CD4-positive, alpha-beta T cell treated with Interleukin-12 subunit alpha and Interleukin-12 subunit beta, for 1 hour (primary cell): ENCODE measurements around the gene MAP4.
"Not testable (repeated sequence)": the region's sequence is repeated elsewhere in the genome, so short reads cannot be mapped to it uniquely, and the experiment has no call there.

Experiments used
- DNase-seq: peaks from one replicate; pipeline ENCODE4 v3.0.0-alpha.2; 2020

MAP4 gene

DNA sequence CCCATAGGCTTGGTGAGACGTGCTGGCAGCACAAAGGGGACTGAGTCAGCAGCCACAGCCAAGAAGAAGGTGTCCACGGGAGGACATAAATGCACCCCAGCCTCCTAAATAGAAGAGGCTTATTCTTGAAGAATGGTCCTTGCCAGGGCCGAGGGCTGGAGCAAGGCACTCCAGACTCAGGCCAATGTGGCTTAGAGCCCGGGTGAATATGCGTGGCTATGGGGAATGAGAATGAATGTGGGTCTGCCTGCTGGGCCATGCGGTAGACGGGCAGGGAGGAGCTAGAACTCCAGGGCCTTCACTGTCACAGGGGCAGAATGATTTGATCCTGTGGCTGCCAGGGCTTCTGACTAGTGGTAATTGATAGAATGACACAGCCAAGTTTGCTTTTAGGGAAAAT lies 179.2 kb downstream of the MAP4 start:
- DNase-seq: no peak

DNA sequence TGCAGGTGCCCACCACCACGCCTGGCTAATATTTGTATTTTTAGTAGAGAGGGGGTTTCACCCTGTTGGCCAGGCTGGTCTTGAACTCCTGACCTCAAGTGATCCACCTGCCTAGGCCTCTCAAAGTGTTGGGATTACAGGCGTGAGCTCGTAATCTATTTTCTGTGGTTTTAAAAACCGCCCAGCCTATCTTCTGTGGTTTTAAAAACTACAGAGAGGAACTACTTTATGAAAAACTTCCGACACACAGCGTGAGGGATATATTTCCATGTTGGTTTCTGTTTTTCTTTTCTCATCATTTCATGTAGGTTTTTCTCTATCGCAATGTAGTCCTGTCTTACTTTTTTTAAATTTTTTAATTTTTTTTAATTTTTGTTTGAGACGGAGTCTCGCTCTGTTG lies 186.7 kb downstream of the MAP4 start:
- not testable (repeated sequence) for DNase-seq

DNA sequence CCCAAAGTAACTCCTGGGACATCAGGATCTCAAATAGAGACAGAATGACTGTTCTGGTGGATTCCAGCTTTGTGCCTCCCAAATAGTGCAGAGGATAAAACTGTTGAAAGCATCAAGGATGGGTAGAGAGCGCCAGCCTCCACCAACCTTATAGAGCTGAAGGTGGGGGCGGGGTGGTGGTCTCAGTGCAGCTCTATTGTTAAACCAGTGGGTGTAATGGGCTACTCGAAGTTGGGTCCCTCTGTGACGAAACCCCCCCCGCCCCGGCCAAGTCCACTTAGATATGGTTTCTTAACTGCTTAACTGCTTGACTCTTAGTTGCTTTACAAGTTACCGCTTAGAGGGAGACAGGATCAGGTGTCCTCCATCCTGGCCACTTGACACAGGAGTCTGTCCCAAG lies 190.6 kb downstream of the MAP4 start:
- DNase-seq: no peak

DNA sequence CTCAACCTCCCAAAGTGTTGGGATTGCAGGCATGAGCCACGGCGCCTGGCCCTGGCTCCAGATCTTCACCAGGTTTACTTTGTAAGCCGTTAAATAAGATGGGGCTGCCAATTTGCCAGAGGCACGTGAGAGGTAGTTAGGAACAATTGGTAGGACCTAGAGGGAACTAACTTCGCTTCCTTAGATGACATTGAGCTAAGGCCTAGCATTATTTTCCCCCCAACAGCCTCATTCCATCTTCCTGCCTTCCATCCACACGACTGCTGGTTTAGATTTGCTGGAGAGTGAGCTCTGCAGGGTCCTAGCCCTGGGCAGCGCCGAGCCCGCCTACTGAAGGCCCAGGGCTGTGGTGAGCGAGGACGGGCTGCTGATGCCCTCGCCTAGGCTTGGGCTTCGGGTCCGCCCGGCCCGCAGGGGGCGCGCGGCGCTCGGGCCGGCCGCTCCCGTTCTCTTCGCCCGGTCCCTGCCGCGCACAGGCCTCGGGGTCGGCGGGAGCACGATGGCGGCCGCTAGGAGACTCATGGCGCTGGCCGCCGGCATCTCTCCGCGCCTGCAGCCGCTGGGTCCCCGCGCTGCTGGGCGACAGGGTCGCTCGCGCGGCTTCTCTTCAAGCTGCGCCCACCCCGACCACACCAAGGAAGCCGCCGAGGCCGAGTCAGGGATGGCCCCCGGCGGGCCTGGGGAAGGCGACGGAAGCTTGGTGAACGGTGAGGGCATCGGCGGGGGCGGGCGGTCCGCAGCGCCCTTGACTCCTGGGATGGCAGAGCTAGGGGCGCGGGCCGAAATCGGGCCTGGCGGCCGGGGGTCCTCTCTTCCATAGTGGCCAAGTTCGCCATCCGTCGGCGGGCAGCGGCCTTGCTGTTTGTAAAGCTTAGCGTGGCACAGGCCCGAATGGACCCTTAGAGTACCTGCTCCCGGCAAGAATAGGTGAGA lies 191.4 kb downstream of the MAP4 start:
- peak; percentile 85 for DNase-seq

DNA sequence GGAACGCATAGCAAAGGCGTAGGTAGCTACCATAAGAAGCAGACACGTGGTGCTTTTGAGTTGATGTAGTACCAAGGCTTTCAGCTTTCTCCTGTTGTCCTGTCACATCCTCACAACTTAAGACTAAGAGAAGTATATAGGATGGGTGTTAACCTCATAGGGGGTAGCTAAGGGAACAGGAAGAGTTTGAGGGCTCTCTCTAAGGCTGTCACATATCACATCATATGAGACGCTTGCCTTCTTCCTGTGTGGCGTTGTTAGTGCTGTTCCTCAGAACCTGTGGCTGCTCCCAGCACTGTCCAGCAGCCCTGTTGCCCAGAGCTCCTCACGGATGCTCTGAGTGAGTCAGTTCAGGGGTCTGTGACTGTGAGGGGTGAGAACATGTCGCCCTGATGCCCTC lies 198.6 kb downstream of the MAP4 start:
- DNase-seq: no peak

DNA sequence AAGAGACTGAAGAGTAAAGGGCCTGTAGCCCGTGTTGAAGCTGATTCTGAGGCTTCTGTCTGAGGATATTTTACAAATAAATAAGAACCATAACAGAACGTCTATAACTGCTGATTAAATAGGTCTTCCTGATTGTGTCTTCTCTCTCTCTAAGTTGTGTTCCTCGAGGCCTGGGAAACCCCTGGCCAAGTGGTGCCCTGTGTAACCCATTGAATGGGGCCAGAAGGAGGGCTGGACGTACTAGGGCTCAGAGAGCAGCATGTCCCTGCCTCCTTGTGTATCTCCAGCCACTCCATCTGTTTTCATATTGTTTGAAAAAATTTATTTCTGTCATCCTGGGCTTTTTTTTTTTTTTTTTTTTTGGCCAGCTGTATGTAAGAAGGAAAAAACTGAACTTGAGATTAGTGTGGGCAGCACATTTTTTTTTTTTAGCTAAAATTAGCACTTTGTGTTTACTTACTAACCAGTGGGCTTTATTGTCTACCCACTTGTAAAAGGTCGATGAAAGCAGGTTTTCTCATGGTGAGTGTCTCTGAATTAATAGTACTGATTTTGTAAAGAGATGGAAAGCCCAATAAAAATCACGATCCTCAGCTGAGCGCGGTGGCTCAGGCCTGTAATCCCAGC lies 202.6 kb downstream of the MAP4 start:
- DNase-seq: no peak

DNA sequence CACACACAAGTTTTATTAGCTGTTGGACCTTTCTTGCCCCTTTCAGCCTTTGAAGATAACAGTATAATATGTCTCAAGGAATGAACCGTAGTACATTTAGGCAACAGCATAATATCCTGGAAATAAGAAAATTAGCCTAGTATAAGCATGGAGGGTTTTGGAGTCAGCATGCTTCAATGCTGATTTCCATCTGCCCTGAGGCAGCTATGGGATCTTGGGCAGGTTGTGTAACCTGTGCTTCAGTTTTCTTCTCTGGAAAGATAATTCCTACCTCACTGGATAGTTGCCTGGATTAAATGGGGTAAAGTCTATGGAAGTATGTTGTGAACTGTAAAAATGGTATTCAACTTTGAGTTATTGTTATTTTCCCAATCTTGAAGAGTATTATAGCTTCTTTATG lies 211.6 kb downstream of the MAP4 start:
- DNase-seq: no peak

DNA sequence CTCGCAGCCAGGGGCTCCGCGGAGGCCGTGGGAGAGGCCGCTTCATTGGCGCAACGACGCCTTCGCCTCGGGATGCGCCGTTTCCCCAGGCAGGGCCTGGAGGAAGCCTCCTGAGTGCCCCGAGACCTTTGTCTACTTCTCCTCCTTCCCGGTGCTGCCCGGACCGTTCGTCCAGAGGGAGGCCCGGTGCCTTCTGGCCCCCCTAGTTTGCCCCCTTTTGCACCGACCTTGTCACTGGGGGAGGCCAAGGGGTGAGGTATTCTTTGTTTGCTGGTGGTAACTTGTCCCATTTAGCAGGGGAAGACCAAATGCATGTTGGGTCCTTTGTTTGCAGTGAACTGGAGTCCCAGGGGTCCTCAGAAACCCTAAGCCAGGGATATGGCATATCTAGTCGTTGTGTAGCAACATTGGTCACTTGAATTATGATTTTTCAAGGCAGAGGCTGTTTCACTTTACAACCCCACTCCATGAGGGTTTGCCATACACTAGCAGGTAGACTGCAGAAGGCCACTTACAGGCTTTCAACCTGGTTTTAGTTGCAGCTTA lies 212.7 kb downstream of the MAP4 start:
- DNase-seq: no peak

DNA sequence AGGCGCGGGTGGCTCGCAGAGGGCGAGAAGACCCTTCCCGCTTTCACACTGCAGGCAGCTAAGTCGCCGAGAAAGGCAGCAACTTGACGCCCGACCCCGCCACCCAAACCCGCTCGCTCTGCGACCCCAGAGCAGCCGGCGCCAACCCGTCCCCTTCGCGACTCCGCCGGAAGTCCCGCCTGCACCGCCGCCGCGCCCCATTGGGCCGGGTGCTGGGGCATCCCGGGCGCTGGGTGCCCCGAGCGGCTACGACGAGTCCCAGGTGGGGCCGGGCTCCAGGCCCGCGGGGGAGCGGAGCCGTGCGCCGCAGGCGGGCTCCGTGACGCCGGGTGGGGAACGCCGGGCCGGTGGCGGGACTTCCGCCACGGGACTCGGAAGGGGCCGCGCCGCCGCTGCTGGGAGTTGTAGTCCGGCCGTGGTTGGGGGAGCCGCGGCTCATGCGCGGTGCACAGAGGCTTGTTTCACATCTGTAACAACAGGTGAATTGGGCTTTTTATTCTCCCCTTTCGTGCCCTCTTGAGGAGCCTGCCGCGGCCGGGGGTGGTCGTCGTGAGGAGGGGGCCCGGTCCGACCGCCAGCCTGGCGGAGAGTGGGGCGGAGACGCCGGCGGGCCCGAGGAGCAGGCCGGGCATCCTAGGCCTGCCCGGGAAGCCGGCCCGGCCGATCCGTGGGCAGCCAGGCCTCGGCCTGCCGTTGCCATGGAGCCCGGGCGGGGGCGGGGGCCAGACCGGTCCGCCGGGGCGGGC lies 213.3 kb downstream of the MAP4 start, which contains the start of gene DHX30:
TSS of gene DHX30 (plus strand) at position 405 of the 746 bp plus-strand sequence. CDS start 7,546 bp downstream, outside the sequence.
- DNase-seq: peak; percentile 89
